Measurements from ENCODE around the gene TP53BP1.

GRCh38 chr15:43408789-43409188 lies 84.2 kb downstream of the TP53BP1 start:
- TF ChIP-seq CTCF (IDR thresholded peaks at IDR 0.05) = no peak
- no peak for TF ChIP-seq POLR2A (IDR thresholded peaks at IDR 0.05)
